ENCODE results near the gene CALHM1.
A peak's percentile ranks its signal among the peaks of the same experiment; 100 is the strongest.
"Not testable (repeated sequence)": the region's sequence is repeated elsewhere in the genome, so short reads cannot be mapped to it uniquely, and the experiment has no call there.

Gene CALHM1, protein sequence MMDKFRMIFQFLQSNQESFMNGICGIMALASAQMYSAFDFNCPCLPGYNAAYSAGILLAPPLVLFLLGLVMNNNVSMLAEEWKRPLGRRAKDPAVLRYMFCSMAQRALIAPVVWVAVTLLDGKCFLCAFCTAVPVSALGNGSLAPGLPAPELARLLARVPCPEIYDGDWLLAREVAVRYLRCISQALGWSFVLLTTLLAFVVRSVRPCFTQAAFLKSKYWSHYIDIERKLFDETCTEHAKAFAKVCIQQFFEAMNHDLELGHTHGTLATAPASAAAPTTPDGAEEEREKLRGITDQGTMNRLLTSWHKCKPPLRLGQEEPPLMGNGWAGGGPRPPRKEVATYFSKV

DNA sequence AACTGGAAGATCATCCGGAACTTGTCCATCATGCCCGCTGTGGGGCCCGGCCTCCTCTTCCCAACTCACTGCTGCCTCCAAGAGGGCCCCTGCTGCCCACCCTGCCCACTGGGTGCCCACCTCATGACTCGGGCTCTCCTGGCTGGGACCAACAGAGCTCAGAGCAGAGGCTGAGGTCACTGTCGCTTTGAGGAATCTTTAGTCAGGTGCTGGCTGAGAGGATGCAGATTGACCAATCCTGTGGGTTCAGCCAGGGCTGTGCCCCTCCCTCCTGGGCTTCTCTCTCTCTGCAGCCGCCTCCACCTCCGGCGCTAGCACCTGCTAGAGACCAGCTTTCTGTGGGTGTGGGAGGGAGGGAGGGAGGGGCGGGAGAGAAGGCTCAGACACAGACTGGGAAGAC, at the start of gene CALHM1:
TSS of gene CALHM1 (minus strand) at position 181 of the 400 bp plus-strand sequence. CDS start at position 32, 149 bp downstream.
- DNase-seq (ENCODE audit: low spot score): no peak

DNA sequence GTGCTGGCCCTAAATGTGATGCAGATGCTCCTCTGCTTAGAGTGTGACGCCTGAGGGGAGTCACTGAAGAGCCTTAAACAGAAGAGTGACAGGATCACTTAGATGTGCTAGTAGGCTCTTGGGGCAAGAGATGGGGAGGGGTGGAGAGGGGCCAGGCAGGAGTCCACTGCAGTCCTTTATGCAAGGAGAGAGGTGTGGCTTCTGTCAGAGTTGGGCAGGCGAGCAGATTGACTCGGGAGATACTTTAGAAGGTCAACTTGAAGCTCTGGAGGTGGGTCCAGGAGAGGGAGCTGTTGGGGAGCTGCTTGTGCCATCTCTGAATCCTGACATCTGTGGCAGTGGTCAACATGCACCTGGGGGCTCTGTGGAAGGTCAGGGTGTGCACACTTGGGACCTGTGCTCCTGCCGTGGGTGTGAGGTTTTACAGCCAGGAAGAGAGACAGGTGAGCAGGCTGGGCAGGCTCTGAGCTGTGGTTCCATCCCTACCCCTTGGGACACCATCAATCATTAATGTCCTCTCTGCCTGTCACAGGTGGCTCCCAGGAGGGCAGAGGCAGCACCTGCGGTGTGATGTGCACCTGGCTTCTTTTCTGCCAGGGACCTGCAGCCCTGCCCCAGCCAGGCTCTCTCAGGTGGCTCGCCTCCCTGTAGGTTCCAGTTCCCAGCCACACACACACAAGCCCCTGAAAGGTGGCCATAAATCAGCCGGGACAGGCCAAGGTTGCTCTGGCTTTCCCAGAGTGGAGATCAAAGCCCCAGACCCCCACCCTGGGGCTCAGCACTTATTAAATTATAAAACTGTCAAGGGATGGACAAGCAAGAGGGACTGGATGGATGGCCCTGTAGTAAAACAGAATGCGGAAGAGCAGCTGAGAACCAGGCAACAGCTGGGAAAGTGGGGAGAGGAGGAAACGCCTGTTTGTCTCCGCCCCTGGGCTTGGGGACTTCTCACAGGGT, 48.8 kb upstream of the CALHM1 start:
- peak; percentile 48 for DNase-seq (ENCODE audit: low spot score)

DNA sequence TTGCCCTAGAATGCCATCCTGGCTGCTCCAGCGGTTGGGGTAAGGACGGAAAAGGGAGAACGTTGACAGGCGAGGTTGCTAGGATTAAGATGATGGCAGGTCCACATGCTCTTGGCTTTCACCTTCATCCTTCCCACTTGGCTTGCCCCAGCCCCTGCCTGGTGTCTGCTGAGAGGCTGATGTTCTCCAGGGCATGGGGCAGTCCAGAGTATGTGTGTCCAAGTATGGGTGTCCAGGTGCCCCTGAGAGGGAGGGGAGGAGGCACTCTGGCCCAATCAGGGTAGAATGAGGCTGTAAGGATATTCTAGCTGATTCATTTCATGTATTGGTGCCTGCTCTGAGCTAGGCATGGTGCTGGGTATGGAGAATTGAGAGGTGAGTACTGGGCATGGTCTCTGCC, 47.4 kb upstream of the CALHM1 start:
- DNase-seq (ENCODE audit: low spot score): no peak

DNA sequence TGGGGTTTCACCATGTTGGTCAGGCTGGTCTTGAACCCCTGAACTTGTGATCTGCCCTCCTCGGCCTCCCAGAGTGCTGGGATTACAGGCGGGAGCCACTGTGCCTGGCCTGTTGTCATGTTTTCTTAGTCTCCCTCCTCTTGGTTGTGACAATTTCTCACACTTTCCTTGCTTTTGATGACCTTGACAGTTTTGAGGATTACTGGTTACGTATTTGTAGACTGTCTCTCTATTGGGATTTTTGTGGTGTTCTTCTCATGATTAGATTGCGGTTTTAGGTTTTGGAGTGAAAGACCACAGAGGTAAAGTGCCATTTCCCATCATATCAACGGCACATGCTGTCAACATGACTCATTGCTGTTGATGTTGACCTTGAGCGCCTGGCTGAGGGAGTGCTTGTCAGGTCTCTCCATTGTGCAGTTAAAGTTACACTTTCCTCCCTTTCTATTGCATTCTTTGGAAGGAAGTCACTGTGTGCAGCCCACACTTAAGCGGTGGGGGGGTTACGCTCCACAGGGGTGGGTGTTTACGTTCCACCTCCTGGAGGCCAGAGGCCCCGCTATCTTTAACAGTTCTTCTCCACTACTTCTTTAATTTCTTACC, 45.6 kb upstream of the CALHM1 start:
- peak; percentile 51 for DNase-seq (ENCODE audit: low spot score)

DNA sequence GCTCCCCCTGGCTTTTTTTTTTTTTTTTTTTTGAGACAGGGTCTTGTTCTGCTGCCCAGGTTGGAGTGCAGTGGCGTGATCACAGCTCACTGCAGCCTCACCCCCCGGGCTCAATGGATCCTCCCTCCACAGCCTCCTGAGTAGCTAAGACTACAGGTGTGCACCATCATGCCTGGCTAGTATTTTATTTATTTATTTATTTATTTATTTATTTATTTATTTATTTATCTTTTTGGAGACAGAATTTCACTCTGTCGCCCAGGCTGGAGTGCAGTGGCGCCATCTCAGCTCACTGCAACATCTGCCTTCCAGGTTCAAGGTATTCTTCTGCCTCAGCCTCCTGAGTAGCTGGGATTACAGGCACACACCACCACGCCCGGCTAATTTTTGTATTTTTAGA, 45.1 kb upstream of the CALHM1 start:
- DNase-seq (ENCODE audit: low spot score): not testable (repeated sequence)

DNA sequence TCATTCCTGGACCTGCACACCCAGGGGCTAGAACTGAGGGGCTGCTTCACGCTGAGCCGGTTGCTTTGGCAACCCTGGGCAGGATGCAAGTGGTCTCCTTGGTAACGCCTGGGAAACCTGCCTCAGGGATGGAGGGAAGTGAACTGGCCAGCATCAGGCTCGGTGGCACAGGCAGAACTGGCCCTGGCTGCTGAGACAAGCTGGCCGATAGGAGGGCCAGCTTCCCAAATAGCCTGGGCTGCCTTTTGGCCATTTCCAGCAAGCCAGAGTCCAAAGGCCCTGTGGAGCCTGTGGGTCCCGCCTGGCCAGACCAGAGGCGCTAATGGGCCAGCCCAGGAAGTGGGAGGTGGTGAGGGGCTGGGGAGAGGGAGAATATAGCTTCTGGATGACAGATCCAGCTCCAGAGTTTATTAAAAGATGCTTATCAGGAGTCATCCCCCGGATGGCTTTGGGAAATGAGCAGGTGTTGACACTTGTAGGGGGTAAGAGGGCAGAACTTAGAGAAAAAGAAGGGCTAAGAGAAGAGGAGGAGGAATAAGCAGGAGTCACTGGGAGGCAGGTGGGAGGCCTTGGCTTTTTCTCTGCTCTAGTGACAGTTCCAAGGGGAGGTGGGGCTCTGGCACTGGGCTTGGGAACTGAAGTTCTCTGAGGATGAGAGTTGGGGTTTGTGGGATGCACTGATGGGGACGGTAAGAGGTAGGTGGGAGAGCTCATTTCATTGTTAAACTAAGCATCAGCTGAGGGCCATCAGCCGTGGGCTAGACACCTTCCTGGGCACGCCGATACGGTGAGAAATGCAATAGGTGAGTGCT, 44.4 kb upstream of the CALHM1 start:
- DNase-seq (ENCODE audit: low spot score): no peak

DNA sequence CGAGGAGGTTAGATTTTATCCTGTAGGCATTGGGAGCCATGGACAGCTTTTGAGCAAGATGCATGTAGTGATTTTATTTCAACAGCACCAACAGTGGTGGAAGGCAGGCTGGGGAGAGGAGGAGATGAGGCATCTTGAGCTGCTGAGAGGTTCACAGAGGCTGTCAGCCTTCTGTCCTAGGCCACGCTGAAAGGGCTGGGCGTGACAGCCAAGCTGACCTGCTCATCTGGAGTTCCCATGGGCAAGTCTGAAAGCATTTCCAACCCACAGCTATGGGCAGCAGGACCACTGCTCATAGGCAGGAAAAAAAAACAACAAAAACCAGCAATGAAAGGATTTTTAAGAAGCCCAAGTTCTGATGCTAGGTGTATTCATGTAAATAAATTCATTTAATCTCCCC, 42.5 kb upstream of the CALHM1 start:
- DNase-seq (ENCODE audit: low spot score): no peak

DNA sequence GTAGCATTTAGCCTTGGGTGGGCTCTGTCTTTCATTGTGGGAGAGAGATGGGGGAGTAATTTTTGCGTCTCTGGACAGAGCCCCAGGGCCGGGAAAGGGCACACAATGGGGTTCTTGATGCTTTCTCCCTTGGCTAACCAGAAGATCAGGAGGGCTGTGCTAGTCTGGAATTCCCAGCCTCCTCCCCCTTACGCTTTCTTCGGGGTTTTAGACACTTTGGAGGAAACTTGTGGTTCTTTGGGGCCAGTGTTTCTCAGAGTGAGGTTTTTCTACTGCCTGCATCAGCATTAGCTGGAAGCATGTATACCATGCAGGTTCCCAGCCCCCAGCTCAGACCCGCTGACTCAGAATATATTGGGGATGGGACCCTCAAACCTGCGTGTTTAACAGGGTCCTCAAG, 41.8 kb upstream of the CALHM1 start:
- DNase-seq (ENCODE audit: low spot score): no peak

DNA sequence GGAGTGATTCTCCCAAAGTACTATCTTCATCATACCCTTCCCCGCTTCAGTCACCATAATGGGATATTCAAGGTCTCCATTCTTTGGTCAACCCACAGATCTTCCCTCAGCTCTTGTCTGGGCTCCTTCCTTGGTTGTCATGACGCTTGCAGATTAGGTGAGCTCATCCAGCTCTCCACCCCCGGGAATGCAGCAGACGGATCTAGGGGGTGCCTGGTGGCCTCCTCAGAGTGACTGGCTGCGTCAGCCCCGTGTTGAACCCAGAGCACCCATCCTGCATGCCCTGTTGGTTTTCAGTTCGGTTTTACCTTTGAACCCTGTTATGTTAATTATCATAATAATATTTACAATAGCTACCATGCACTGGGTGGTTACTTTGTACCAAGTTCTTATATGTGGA, 41.2 kb upstream of the CALHM1 start:
- no peak for DNase-seq (ENCODE audit: low spot score)

DNA sequence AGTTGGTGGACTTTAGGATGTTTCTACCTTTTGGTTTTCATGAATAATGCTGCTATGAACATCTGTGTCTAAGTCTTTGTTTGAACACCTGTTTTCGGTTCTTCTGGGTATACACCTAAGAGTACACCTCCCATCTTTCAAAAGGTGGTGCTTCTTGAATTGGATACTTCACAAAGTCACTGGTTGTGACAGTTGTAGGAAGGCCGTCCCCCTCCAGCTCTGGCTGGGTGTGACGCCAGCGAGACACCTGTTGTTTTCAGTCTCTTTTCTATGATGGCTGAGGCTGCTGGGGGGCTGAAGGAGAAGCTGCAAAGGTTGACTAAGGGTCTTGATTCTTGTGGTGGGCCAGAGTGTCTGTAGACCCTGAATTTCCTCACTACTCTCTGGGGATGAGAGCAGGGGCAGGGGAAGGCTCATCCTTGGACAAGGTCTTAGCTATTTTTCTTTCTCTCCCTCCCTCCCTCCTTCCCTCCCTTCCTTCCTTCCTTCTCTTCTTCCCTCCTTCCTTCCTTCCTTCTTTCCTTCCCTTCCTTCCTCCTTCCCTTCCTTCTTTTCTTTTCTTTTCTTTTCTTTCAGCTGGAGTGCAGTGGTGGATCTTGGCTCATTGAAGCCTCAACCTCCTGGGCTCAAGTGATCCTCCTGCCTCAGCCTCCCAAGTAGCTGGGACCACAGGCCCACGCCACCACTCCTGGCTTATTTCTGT, 40.4 kb upstream of the CALHM1 start:
- no peak for DNase-seq (ENCODE audit: low spot score)

DNA sequence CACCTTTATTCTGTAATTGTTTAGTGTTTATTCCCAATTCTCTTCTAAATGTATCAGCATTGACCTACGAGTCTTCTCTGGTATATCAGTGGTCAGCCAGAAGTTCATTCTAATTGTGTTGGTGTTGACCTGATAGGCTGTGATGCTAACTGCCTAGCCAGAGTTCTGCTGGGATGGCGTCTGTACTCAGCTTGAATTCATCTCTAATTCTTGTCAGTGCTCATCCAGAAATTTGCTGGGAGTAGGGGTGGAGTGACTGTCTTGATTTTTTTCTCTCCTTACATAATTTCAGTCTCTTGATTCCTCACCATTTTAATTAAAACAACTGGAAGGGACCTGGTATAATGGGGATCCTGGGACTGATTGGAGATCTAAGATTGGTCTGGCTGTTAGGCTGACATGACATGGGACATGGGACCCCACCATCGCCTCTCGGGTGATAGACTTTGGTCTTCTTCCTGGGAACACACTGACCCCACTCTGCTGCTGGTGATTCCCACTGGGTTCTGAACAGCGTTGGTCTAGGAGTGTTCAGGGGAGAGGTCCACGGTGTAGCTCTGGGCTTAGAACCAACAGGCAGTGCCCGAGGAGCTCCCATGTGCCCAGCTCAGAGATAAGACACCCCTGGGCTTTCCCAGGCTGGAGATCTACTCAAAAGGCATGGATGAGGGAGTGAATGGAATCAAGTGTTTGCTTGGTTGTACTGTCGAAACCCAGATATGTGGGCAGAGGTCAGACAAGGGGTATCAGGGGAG, 38.6 kb upstream of the CALHM1 start:
- no peak for DNase-seq (ENCODE audit: low spot score)

DNA sequence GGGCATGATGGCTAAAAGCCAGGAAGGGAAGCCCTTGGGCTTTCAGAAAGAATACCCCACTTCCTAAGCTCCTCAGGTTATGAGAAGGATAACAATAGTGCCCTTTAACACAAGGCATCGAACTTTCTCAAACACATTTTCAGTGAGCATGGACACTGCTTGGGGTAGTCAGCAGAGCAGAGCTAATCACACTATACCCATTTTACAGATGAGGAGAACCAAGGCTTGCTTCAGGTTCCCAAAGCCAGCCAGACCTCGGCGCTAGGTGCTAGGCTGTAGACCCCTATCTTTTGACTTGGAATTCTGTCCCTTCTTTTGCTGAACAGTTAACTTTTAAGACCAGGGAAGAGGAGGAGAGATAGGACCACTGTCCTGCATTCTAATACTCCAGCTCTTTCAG, 36.6 kb upstream of the CALHM1 start:
- DNase-seq (ENCODE audit: low spot score): no peak

DNA sequence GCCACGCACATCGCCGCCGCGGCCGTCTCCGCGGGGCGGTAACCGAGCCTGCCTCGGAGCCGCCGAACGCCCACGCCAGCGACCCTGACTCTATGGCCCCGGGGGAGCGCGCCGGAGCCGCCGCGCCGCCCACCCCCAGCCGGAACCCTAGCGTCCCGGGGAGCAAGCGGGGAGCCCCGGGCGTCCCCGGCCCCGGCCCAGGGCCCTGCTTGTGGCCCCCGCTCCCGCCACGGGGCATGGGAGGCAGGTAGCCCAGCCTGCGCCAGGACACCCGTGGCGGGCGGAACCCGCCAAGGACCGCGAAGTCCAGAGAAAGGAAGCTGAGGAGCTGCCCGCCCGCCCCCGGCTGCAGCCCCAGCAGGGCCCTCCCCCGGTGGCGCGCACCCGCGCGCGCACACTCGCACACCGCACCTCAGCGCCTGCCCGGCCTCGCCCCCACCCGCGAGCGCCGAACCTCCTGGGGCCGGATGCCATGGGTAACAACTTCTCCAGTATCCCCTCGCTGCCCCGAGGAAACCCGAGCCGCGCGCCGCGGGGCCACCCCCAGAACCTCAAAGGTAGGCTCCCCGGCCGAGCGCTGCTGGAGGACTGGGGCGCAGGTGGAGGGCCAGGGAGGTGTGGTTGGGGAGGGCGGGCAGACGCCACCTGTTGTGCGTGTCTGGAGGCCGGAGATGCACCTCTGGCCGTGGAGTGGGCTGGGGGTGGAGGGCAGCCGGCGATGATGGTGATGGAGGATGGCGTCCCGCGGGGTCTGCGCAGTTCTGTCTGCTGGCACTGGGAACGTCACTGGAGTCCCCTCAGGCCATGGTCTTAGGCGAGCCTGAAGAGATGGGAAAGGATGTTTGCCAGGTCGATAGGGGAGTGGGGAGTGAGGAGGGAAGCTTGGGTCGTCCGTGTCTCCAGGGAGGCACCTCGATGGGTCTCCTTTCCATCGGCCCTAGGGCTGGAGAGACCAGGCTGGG, 35.5 kb upstream of the CALHM1 start:
- DNase-seq (ENCODE audit: low spot score): no peak

DNA sequence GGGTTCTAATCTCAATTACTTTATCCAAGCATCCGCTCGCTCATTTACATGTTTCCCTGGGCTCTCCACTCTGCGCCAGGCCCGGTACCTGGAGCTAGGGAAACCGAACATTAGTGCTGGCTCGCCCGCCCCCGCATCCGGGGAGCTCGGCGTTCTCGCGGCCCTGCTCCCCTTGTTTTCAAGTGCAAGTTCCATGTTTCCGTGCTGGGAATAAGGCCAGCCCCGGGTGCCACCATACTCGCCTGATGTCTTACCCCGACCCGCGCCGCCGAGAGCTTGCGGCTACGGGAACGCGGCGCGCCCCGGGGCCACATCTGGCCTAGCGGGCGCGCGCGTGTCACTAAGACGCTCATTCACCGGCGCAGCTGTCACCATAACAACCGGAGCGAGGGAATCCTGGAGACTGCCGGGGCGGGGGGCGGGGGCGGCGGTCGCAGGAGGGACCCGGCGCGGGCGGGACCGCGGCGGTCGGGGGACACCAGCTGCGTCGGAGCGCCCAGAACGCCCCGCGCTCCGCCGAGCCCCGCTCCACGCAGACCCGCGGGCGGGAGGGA, 34.7 kb upstream of the CALHM1 start, which contains the start of gene NEURL1:
TSS of gene NEURL1 (plus strand) at position 344 of the 554 bp plus-strand sequence. CDS start 683 bp downstream, outside the sequence.
- DNase-seq (ENCODE audit: low spot score): no peak

DNA sequence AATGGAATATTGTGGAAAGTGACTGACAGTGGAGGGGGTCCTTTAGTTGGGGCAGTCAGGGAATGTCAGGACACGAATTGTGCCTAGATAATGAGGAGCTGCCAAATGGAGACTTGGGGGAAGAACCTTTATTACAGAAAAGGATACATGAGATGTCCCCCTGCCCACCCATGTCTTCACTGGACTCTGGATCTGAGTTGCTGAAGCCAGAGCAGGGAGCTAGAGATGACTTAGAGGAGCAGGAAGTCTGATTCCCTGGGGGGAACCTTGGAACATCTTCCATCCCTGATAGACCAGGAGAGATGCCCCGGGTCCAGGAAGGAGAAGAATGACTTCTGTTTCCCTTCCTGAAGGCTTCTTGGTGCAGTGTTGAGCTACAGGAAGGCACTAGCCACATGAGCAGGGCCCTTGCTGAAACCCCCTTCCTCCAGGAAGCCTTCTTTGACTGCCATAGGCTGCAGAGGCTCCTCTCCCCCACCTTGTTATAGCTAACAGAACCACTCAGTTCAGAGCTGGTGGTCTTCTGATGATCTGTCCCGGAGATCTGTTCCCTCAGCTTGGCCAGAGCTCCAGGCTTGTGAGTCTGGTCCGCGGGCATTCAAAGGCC, 34.1 kb upstream of the CALHM1 start:
- no peak for DNase-seq (ENCODE audit: low spot score)

DNA sequence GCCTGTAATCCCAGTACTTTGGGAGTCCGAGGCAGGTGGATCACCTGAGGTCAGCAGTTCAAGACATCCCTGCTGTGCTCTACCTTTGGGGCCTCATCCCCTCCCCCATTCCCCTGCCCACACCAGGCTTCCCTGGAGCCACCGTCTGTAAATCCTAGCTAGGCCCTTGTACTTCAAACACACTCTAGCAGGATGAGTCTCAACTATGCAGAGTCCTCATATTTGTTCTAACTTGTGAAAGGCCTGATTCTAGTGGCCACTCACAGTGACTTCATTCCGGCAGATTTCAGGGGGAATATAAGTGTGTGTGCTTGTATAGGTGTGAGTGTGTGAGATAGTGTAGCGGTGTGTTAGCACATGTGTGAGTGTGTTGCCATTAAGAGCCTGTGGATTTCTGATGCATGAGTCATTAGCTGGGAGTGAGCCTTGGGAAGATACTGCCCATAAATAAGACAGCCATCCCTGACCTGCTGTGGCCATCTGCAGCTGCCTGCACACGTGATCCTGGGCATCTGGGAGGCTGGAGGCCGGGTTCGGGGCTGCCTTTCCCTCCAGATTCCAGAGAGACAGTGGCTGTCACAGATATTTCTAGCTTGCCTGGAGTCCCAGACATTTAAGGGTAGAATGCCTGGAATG, 33.1 kb upstream of the CALHM1 start:
- DNase-seq (ENCODE audit: low spot score): no peak

DNA sequence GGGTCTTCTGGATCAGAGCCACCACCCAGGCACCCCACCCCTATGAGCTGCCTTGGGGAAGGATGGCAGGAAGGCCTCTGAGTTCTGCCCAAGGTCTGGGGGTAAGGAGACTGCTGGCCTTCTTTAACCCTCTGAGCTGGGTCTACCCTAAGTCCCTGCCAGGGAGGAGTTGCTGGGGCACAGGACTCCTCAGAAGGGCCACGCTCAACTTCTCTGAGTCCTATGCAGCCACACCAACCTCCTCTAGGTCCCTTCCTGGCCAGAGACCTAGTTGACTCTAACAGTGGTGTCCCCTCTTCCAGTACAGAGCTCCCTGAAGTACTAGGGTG, 32.2 kb upstream of the CALHM1 start:
- no peak for DNase-seq (ENCODE audit: low spot score)

DNA sequence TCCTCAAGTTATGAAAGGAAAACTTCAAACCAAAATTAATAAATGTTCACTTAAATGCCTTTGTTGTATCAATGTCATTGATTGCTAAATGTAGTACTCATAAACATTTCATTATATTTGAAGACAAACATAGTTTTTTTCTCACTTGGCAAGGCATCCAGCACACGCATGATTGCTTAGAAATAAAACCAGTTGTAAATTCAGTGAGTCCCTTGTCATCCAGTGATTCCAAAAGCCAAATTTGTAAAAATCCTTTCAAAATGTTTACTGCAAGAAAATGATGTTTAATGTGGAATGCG, 28.7 kb upstream of the CALHM1 start:
- DNase-seq (ENCODE audit: low spot score): no peak
